GM18508 (cell line): Measurements from ENCODE around the gene CACNG7.

Experiments
- ATAC-seq: cut with Tn5 transposase; IDR thresholded peaks from one replicate; pipeline ENCODE4 v1.9.1; 2021; ENCODE audit warnings: moderate number of reproducible peaks; ENCODE audit not compliant: insufficient read depth, unreplicated experiment

Gene CACNG7

DNA sequence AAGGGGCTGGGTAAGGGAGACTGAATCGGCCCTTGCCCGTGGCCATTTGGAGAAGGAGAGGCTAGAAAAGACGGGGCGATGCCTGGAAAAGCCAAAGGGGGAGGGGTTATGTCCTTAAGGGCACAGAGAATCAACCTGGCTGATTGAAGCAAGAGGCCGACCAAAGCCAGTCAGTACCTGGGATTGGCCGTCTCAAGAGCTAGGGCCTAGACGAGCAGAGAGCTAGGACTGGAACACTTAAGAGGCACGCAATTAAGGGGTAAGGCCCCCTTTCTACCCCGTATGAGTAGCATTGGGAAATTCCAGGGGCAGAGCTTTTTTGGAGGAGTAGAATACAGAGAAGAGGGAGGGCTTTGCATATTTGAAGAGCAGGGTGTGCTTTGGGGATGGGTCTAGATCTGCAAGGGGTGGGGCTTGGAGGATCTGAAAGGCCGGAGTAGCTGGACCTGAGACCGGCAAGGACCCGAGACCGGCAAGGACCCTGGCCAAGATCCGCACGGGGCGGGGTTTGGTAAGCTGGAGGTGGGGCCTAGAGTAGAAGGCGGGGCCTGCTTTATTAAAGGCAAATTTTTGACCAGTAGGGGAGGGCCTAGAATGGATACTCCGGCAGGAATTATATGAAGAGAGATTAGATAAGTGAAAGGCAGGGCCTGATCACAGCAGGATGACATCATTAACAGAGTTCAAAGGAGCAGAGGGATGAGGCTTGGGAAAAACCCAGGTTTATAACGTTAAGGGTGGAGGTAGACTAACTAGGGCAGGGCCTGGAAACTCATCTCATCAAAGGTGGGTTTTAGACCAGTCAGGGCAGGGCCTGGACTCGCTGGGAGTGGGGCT lies 71.7 kb downstream of the CACNG7 start:
- no peak for ATAC-seq

DNA sequence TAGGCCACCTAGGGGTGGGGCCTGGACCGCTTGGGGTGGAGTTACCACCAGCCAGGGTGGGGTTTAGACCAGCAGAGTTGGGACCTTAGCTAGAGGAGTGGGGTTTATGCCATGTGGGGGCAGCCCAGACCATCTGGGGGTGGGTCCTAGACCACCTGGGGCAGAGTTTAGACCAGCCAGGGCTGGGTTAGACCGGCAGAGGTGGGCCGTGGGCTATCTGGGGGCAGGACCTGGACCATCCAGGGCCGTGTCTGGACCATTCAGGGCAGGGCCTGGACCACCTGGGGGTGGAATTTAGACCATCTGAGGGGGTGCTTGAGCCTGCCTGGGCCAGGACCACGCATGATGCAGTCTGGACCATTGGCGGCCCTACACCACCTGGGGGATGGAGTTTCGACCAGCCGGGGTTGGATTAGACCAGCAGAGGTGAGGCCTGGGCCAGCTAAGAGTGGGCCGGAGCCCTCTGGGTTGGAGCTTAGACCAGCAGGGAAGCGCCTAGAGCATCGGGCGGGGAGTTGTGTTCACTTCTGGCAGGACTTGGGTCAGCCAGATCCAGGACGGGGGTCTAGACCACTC lies 72.4 kb downstream of the CACNG7 start:
- no peak for ATAC-seq

DNA sequence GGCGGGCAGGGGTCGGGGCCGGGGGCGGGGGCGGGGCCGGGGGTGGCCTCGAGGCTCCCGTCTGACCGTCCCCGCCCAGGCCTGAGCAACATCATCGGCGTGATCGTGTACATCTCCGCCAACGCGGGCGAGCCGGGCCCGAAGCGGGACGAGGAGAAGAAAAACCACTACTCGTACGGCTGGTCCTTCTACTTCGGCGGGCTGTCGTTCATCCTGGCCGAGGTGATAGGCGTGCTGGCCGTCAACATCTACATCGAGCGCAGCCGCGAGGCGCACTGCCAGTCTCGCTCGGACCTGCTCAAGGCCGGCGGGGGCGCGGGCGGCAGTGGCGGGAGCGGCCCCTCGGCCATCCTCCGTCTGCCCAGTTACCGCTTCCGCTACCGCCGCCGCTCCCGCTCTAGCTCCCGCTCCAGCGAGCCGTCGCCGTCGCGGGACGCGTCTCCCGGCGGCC lies 72.9 kb downstream of the CACNG7 start:
- no peak for ATAC-seq

DNA sequence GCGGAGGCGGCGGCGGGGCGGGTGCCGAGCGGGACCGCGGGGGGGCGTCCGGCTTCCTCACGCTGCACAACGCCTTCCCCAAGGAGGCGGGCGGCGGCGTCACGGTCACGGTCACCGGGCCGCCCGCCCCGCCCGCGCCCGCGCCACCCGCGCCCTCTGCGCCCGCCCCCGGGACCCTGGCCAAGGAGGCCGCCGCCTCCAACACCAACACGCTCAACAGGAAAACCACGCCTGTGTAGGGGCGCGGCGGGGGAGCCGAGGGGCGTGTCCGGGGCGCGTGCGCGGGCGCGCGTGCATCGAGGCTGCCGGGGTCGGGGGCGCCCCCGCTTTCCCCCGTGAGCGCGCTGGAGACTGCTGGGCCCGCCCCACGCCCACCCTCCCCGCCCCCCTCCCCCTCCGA lies 73.5 kb downstream of the CACNG7 start:
- ATAC-seq: no peak

DNA sequence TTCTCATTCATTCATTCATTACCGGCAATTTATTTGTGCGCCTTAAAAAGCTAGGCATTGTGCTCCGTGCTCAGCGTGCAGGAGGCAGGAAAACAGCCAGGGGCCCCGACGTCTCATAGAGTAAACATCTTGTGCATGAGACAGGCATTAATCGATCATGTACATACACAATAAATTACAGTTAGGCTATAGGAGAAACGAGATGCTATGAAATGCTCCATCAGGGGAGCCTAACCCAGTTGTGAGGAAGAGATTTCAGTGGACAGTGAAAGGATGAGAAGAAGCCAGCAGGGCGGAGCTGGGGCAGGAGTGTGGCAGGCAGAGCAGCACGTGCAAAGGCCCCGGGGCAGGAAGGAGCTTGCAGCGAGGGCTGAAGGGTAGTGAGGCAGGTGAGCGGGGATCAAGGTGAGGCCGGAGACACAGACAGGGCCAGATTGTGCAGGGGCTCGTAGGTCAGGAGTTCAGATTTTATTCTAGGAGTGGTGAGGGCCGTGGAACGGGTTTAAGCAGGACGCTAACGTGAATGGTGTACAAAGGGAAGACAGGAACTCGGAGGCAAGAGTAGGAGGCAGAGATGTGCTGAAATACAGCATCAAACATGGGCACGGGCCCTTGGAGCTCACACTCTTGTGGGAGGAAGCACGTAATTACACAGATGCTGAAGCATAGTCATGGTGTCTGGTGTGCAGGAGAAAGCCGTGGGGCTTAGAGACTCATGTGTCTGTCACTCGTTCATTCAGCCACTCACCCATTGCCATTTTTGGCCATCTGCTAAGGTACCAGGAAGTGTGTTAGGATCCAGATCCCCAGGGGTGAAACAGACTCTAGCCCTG lies 74.6 kb downstream of the CACNG7 start:
- no peak for ATAC-seq

DNA sequence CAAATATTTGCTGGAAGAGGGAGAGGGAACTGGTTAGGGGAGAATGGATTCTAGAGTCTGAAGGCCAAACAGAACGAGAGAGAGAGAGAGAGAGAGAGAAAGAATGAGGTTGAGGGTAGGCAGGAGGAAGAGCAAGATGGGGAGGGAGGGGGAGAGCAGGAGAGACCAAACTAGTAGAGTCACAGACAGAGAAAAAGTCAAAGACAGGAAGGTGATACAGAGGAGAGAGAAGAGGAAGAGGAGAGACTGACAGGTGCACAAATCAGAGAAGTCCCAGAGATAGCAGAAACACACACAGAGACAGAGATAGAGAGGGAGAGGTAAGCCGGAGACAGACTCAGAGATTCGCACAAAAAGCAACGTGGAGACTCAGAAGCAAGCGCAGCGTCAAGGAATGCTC lies 76.8 kb downstream of the CACNG7 start:
- ATAC-seq: no peak

DNA sequence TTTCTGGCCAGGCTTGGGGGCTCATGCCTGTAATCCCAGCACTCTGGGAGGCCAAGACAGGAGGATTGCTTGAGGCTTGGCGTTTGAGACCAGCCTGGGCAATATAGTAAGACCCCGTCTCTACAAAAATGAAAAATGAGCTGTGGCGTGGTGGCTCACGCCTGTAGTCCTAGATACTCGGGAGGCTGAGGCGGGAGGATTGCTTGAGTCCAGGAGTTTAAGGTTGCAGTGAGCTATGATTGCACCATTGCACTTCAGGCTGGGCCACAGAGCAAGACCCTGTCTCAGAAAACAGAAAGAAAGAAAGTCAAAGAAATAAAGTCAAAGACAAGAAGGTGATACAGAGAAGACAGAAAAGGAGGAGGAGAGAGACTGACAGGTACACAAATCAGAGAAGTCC lies 79.9 kb downstream of the CACNG7 start:
- no peak for ATAC-seq

DNA sequence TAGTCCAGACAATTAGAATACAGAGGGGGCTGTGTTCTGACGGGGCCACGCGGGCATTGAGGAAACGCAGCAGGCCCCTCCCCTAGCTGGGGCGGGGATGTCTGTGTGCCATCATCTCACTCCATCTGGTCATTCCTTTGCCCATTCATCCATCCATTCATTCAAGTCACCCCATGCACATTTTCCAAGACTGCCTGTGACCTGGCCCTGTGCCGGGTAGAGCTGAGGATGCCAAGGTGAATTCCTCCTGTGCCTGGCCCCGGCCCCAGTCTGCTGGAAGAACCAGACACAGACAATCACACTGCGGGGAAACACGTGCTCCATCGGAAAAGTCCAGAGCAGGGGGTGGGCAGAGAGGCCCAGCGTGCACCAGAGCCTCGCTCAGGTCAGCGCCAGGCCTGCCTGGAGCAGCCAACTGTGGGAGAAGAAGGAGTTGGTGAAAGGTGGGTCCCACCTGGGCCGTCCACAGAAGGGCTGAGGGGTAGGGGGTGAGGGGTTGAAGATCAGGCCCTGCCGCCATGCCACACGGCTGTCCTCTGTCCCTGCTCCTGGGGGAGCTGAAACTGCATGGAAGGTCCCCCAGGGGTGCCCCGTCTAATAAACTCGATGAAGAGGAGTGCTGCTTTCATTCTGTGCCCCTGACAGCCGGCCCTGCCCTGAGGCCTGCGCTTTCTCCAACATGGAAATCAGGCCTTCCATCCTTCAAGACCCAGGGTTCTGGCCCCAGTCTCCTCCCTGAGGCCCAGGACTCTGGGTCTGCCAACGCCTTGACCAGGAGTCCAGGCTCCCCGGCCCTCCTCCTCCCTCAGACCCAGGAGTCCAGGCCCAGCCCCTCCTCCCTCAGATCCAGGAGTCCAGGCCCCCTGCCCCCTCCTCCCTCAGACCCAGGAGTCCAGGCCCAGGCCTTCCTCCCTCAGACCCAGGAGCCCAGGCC lies 80.8 kb downstream of the CACNG7 start:
- ATAC-seq: no peak

DNA sequence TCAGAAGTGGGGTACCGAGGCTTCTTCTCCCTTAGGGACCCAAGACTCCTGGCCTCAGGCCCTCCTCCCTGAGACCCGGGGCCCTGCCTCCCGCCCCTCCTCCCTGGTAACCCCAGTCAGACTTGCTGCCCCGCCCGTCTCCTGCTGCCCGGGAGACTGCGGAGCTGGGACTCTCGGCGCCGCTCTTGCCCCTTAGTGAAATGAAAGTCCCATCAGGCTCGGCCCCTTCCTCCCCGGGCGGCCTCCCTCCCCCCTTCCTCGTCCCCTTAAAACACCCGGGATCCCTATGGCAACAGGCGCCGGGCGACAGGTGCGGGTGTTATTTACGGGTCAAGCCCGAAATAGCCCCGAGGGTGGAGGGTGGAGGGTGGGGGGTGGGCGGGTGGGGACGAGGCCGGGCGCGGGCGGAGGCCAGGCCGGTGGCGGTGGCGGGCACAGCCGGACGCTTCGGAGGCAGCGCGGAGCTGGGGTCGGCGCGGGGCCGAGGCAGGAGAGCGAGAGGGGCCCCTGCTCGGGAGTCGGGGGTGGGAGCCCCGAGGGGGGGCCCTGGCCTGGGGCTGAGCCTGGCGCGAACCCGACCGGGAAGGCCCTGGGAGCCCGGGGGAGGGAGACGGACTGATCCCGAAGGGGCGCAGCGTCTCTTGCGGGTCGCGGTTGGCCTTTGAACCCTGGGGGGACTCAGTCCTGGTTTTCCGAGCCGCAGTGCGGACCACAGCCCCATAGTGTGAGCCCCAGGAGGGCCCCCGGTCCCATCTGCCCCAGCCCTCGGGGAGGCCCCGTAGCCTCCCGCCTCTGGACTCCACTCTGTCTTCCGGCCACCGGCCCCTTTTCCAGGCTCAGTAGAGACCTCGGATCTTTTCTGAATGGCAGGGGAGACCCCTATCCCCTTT lies 82.4 kb downstream of the CACNG7 start, which contains the start of gene CACNG6:
CACNG6 (plus strand) TSS at position 414 of the 890 bp plus-strand sequence. CDS start 1,241 bp downstream, outside the sequence.
- ATAC-seq: no peak

DNA sequence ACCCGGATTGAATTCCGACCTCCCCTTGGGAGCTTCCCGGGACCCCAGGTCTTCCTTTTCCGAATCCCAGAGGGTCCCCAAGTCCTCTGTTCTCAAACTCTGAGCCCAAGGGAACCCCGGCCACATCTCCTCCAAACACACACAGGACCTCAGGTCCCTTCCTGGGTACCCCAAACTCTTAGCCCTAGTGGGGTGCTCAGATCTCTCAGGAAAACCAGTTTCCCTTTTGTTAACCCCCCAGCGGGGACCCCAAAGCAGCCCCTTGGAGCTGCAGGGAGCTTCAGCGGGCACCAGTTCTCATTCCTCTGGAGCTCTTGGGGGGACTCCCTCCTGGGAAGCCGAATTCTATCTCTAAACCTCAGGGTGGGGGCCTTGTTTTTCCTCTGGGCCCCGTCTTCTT lies 83.1 kb downstream of the CACNG7 start:
- ATAC-seq: no peak

DNA sequence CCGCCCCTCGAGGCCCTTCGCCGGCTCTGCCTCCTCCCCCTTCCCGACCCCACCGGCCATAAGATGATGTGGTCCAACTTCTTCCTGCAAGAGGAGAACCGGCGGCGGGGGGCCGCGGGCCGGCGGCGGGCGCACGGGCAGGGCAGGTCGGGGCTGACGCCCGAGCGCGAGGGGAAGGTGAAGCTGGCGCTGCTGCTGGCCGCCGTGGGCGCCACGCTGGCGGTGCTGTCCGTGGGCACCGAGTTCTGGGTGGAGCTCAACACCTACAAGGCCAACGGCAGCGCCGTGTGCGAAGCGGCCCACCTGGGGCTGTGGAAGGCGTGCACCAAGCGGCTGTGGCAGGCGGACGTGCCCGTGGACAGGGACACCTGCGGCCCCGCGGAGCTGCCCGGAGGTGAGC lies 83.7 kb downstream of the CACNG7 start:
- no peak for ATAC-seq

DNA sequence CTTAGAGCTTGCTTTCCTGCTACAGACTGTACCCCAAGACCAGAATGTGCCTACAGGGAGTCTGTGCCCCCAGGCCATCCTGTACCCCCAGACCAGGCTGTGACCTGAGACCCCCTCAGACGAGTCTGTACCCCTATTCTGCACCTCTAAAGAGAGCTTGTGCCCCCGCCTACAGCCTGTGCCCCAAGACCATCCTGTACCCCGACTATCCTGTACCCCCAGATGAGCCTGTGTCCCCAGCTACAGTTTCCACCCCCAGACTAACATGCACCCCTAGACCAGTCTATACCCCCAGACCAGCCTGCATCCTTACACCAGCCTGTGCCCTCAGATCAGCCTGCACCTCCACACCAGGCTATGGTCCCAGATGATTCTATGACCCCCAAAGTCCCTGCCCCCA lies 84.4 kb downstream of the CACNG7 start:
- ATAC-seq: no peak
